ENCODE measurements around the gene ZNF618.

Gene ZNF618

GRCh38 chr9:113953531-113953930 lies 77.4 kb downstream of the ZNF618 start:
- in situ Hi-C loops (cut with MboI; ENCODE audit: low sequenced_read_pairs), result no loop called here

GRCh38 chr9:113954591-113954990 lies 78.5 kb downstream of the ZNF618 start:
- in situ Hi-C loops (cut with MboI; ENCODE audit: low sequenced_read_pairs), result no loop called here

GRCh38 chr9:113955076-113955752 lies 79.1 kb downstream of the ZNF618 start:
- in situ Hi-C loops (cut with MboI; ENCODE audit: low sequenced_read_pairs), result no loop called here

- in situ Hi-C loops (cut with MboI; ENCODE audit: low sequenced_read_pairs), result no loop called here
Measured at GRCh38 chr9:113956901-113957300, 80.8 kb downstream of the ZNF618 start.

GRCh38 chr9:113957351-113957750 lies 81.2 kb downstream of the ZNF618 start:
- in situ Hi-C loops (cut with MboI; ENCODE audit: low sequenced_read_pairs), result no loop called here

GRCh38 chr9:113957821-113958341 lies 81.8 kb downstream of the ZNF618 start:
- in situ Hi-C loops (cut with MboI; ENCODE audit: low sequenced_read_pairs), result no loop called here

- in situ Hi-C loops (cut with MboI; ENCODE audit: low sequenced_read_pairs), result no loop called here
Measured at GRCh38 chr9:113958556-113958955, 82.4 kb downstream of the ZNF618 start.

- in situ Hi-C loops (cut with MboI; ENCODE audit: low sequenced_read_pairs), result no loop called here
Measured at GRCh38 chr9:113960768-113961167, 84.7 kb downstream of the ZNF618 start.

GRCh38 chr9:113962396-113962795 lies 86.3 kb downstream of the ZNF618 start:
- in situ Hi-C loops (cut with MboI; ENCODE audit: low sequenced_read_pairs), result no loop called here

GRCh38 chr9:113963017-113963620 lies 87.0 kb downstream of the ZNF618 start:
- in situ Hi-C loops (cut with MboI; ENCODE audit: low sequenced_read_pairs), result no loop called here

GRCh38 chr9:113963696-113964494 lies 87.8 kb downstream of the ZNF618 start:
- in situ Hi-C loops (cut with MboI; ENCODE audit: low sequenced_read_pairs), result no loop called here

- in situ Hi-C loops (cut with MboI; ENCODE audit: low sequenced_read_pairs), result no loop called here
Measured at GRCh38 chr9:113964495-113965170, 88.5 kb downstream of the ZNF618 start.

GRCh38 chr9:113966394-113966793 lies 90.3 kb downstream of the ZNF618 start:
- in situ Hi-C loops (cut with MboI; ENCODE audit: low sequenced_read_pairs), result no loop called here

- in situ Hi-C loops (cut with MboI; ENCODE audit: low sequenced_read_pairs), result no loop called here
Measured at GRCh38 chr9:113967380-113967779, 91.3 kb downstream of the ZNF618 start.

GRCh38 chr9:113969343-113969742 lies 93.2 kb downstream of the ZNF618 start:
- in situ Hi-C loops (cut with MboI; ENCODE audit: low sequenced_read_pairs), result no loop called here

GRCh38 chr9:113973226-113973625 lies 97.1 kb downstream of the ZNF618 start:
- in situ Hi-C loops (cut with MboI; ENCODE audit: low sequenced_read_pairs), result no loop called here

GRCh38 chr9:113973963-113974413 lies 97.9 kb downstream of the ZNF618 start:
- in situ Hi-C loops (cut with MboI; ENCODE audit: low sequenced_read_pairs), result no loop called here

- in situ Hi-C loops (cut with MboI; ENCODE audit: low sequenced_read_pairs), result no loop called here
Measured at GRCh38 chr9:113976915-113977314, 100.8 kb downstream of the ZNF618 start.

- in situ Hi-C loops (cut with MboI; ENCODE audit: low sequenced_read_pairs), result no loop called here
Measured at GRCh38 chr9:113978725-113979342, 102.7 kb downstream of the ZNF618 start.

GRCh38 chr9:113979343-113980127 lies 103.4 kb downstream of the ZNF618 start:
- in situ Hi-C loops (cut with MboI; ENCODE audit: low sequenced_read_pairs), result no loop called here
